HL-60 (cell line): Measurements from ENCODE around the gene FAM98B.

Source experiments
- DNase-seq, 2 experiments: peaks; one replicate each; pipeline ENCODE4 v3.0.0-alpha.2; 2010 to 2020; ENCODE audit warnings: low read depth in 1 of 2, low spot score in 1 of 2
- H3K27ac ChIP-seq: fragments of 250-450 bp; sonication (Bioruptor Pico); replicated peaks from 2 replicates; pipeline ENCODE4 v1.5.1; 2020; ENCODE audit warnings: mild to moderate bottlenecking, moderate library complexity
- H3K27me3 ChIP-seq: fragments of 250-450 bp; sonication (Bioruptor Pico); 2 replicates; pipeline ENCODE4 v1.5.1; 2021; ENCODE audit warnings: mild to moderate bottlenecking, moderate library complexity; ENCODE audit not compliant: insufficient read depth, poor library complexity, severe bottlenecking
- H3K4me3 ChIP-seq: replicated peaks from 2 replicates; pipeline ENCODE4 v1.5.1; 2011; ENCODE audit warnings: mild to moderate bottlenecking, control low read depth, low read length; ENCODE audit not compliant: insufficient read depth
- CTCF ChIP-seq: IDR thresholded peaks from one replicate; pipeline ENCODE4 v1.5.1; 2011; ENCODE audit warnings: low read length, control low read depth, inconsistent platforms; ENCODE audit not compliant: insufficient read depth
- GABPA ChIP-seq: IDR thresholded peaks from 2 replicates; pipeline ENCODE4 v1.6.1; 2012; ENCODE audit warnings: low read depth
- POLR2AphosphoS5 ChIP-seq: IDR thresholded peaks from 2 replicates; pipeline ENCODE4 v1.6.1; 2012; ENCODE audit warnings: low read depth
- REST ChIP-seq: IDR thresholded peaks from 2 replicates; pipeline ENCODE4 v1.6.1; 2012; ENCODE audit warnings: low read depth; ENCODE audit not compliant: insufficient replicate concordance
- SPI1 ChIP-seq: IDR thresholded peaks from 2 replicates; pipeline ENCODE4 v1.6.1; 2012; ENCODE audit warnings: low read depth, mild to moderate bottlenecking, borderline replicate concordance

FAM98B gene

DNA sequence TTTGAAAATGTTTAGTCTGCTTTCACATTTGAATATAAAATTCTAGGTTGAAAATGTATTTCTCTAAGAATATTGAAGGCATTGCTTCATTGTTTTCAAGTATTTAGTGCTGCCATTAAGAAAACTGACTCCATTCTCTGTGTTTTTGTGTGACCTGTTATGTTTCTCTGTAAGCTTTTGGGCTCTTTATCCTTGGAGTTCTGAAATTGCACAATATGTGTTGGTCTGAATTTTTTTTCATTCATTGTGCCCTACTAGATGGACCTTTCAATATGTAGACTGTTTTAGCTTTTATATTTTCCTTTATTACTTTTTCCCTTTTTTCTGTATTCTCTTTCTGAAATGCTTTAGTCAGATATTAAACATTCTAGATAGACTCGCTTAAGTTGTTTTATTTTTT, 22.2 kb downstream of the FAM98B start:
- Histone ChIP-seq H3K4me3 (no peak overlapping the region), H3K27ac (no peak overlapping the region), H3K27me3 (no peaks in the 10 kb centered on the region)
- no peak for DNase-seq
- TF ChIP-seq GABPA = no peak
- TF ChIP-seq SPI1 = no peak
- no peak for TF ChIP-seq REST
- no peak for TF ChIP-seq POLR2AphosphoS5
- no peak for TF ChIP-seq CTCF

GRCh38 chr15:38477637-38478036, 23.7 kb downstream of the FAM98B start:
- TF ChIP-seq CTCF = no peak
- no peak for TF ChIP-seq SPI1
- no peak for TF ChIP-seq GABPA
- Histone ChIP-seq H3K27me3 (no peaks in the 10 kb centered on the region), H3K27ac (no peak overlapping the region)

GRCh38 chr15:38479266-38479665, 25.3 kb downstream of the FAM98B start:
- H3K4me3 ChIP-seq = no peak overlapping the region
- TF ChIP-seq GABPA = no peak
- TF ChIP-seq POLR2AphosphoS5 = no peak
- no peak for TF ChIP-seq CTCF
- H3K27me3 ChIP-seq = no peaks in the 10 kb centered on the region
- no peak overlapping the region for H3K27ac ChIP-seq
- DNase-seq = no peak

More at GRCh38 chr15:38477637-38478036, 23.7 kb downstream of the FAM98B start:
- no peak for DNase-seq
- H3K4me3 ChIP-seq = no peak overlapping the region

GRCh38 chr15:38479756-38480155, 25.8 kb downstream of the FAM98B start:
- Histone ChIP-seq H3K4me3 (no peak overlapping the region), H3K27ac (no peak overlapping the region), H3K27me3 (no peaks in the 10 kb centered on the region)
- TF ChIP-seq GABPA (no peak), REST (no peak), POLR2AphosphoS5 (no peak), CTCF (no peak), SPI1 (no peak)
- no peak for DNase-seq
